Activated CD8-positive, alpha-beta T cell treated with anti-CD3 and anti-CD28 coated beads, Interleukin-2, amount 10 ng/mL, durations not matched to agents 7 days and 5 days (primary cell): ENCODE results near the gene SPG7. TPM values are rescaled to one million over a fixed set of nuclear protein-coding genes. Genes with fewer than 3 reads are reported as not detected.

ENCODE experiments used
- ATAC-seq: fragments of 150-1000 bp; cut with Tn5 transposase; one replicate; pipeline ENCODE4 v1.10.0; 2021; ENCODE audit warnings: moderate library complexity
- CTCF ChIA-PET: fragments of 350-600 bp; sonication (Branson Sonifier 250); formaldehyde crosslinking; loops from one replicate; lab custom pipeline; 2021; ENCODE audit warnings: antibody characterized with exemption; lab: Charles Lee
- POLR2A ChIA-PET: fragments of 350-600 bp; sonication (Branson Sonifier 250); formaldehyde crosslinking; loops from one replicate; lab custom pipeline; 2021; ENCODE audit warnings: antibody characterized with exemption; lab: Charles Lee
- DNase-seq: peaks from one replicate; pipeline ENCODE4 v3.0.0-alpha.2; 2020
- H3K27ac Mint-ChIP-seq: one replicate; pipeline ENCODE4 v1.8.0; 2021; ENCODE audit warnings: mild to moderate bottlenecking, mixed read lengths
- H3K27me3 Mint-ChIP-seq: one replicate; pipeline ENCODE4 v1.8.0; 2021; ENCODE audit warnings: low read depth, mixed read lengths
- H3K36me3 Mint-ChIP-seq: one replicate; pipeline ENCODE4 v1.8.0; 2021; ENCODE audit warnings: low read depth, mixed read lengths
- H3K4me1 Mint-ChIP-seq: one replicate; pipeline ENCODE4 v1.8.0; 2021; ENCODE audit warnings: low read depth, mixed read lengths
- H3K4me3 Mint-ChIP-seq: one replicate; pipeline ENCODE4 v1.8.0; 2021; ENCODE audit warnings: mild to moderate bottlenecking, mixed read lengths
- H3K9me3 Mint-ChIP-seq: one replicate; pipeline ENCODE4 v1.8.0; 2022; ENCODE audit warnings: mixed read lengths; ENCODE audit not compliant: insufficient read depth
- total RNA-seq, 2 experiments: library from RNA; stranded (reverse); gene quantifications; one replicate each; pipeline ENCODE4 v1.2.3, GENCODE V29; 2021

The SPG7 gene
- total RNA-seq, 2 experiments from 2014 or later, result 94.7 to 98.4 TPM

GRCh38 chr16:89519881-89520280 lies 11.7 kb downstream of the SPG7 start:
- DNase-seq, result no peak
- Mint-ChIP-seq H3K27me3 (no peaks in the 10 kb centered on the region), H3K4me1 (no peaks in the 10 kb centered on the region), H3K4me3 (no peak overlapping the region), H3K9me3 (no peaks in the 10 kb centered on the region), H3K27ac (no peak overlapping the region), H3K36me3 (peaks cover 47% of the 10 kb centered on the region)
- CTCF ChIA-PET, result no interaction called here
- no peak for ATAC-seq
- POLR2A ChIA-PET, result no interaction called here

- Mint-ChIP-seq H3K36me3 (peaks cover 59% of the 10 kb centered on the region), H3K27me3 (no peaks in the 10 kb centered on the region), H3K27ac (no peak overlapping the region), H3K9me3 (no peaks in the 10 kb centered on the region), H3K4me1 (no peaks in the 10 kb centered on the region), H3K4me3 (no peak overlapping the region)
- ChIA-PET POLR2A (no interaction called here), CTCF (no interaction called here)
- no peak for ATAC-seq
- no peak for DNase-seq
These were observed 14.1 kb downstream of the SPG7 start for GRCh38 chr16:89522287-89522686.

DNA sequence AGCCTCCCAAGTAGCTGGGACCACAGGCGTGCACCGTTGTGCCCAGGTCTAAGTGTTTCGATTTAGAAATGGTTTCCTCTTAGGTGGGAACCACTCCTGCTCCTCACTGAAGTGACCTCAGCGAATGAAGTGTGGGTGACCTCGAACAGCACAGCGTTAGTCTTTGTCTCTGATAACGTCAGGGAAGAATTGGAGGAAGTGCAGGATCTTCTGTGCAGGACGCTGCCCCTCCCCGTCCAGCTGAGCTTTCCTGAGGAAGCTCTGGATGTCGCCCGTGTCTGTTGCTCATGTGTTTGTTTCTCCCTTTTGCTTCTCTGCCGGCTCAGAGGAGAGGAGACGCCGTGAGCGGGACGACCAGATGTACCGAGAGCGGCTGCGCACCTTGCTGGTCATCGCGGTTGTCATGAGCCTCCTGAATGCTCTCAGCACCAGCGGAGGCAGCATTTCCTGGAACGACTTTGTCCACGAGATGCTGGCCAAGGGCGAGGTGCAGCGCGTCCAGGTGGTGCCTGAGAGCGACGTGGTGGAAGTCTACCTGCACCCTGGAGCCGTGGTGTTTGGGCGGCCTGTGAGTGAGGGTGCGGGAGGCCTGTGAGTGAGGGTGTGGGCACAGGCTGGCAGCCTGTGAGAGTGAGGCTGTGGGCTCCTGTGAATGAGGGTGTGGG lies 15.6 kb downstream of the SPG7 start:
- no peak overlapping the region for H3K27ac Mint-ChIP-seq
- no peaks in the 10 kb centered on the region for H3K27me3 Mint-ChIP-seq
- peaks cover 50% of the 10 kb centered on the region for H3K36me3 Mint-ChIP-seq
- ATAC-seq, result no peak
- no peaks in the 10 kb centered on the region for H3K9me3 Mint-ChIP-seq
- no peaks in the 10 kb centered on the region for H3K4me1 Mint-ChIP-seq
- no peak overlapping the region for H3K4me3 Mint-ChIP-seq
- POLR2A ChIA-PET, result no interaction called here
- DNase-seq, result no peak
- CTCF ChIA-PET, result no interaction called here

DNA sequence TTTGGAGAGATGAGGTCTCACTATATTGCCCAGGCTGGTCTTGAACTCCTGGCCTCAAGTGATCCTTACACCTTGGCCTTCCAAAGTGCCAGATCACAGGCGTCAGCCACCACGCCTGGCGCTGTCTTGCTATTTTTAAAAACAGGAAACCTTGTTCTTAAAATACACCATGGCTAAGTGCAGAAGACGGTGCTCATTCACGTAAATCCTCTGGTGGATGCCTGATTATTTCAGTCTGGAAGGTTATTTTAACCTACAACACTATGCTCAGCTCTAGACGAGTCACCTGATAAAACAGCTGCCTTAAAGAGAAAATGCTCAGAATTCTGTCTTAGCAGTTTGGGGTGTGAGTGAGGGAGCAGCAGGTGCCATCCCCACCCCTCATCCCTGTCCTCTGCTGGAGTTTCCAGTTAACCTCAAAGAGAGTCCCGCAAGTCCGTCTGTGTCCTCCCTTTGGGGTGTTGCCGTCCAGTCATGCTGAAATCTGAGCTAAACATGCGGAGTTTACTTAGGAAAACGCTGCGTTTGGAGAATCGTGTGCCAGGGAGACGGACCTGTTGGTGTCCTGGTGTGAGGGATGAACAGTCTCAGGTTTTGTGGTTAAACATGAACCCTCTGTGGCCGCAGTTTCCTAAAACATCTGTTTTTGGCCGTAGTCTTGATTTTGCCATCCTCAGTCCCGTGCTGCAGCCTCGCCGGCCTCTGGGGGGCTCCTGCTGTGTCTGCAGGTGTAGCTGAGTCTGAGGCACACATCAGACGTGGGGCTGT lies 17.1 kb downstream of the SPG7 start:
- Mint-ChIP-seq H3K4me3 (no peak overlapping the region), H3K4me1 (no peaks in the 10 kb centered on the region), H3K9me3 (no peaks in the 10 kb centered on the region), H3K27ac (no peak overlapping the region), H3K27me3 (no peaks in the 10 kb centered on the region), H3K36me3 (peaks cover 52% of the 10 kb centered on the region)
- CTCF ChIA-PET, result interaction anchor here (0.7 to 1.2 kb wide), 3 partner anchors 15 to 299 kb away, joined by 3 to 4 read pairs (median 3); partner anchors contain the start of gene SPG7
- no peak for ATAC-seq
- DNase-seq, result no peak
- POLR2A ChIA-PET, result no interaction called here

DNA sequence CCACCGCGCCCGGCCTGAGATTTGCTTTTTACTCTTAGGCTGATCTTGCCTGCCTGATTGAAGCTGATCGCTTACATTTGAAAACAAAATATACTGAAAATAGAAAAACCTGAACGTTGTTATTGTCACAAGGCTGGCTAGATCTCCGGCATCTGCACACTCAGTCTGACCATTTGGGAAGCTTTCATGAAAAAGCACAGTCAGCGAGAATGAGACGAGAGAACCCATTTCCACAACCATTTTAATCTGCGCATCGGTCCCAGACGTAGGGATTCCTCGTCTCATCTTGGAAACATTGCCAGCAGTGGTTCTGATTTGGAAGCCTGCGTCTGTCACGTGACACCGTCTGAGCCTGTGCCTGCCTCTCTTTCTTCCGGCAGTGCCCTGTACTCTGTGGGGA lies 20.9 kb downstream of the SPG7 start:
- H3K36me3 Mint-ChIP-seq, result peaks cover 56% of the 10 kb centered on the region
- H3K9me3 Mint-ChIP-seq, result no peaks in the 10 kb centered on the region
- ChIA-PET CTCF (no interaction called here), POLR2A (no interaction called here)
- peaks cover 8% of the 10 kb centered on the region for H3K4me1 Mint-ChIP-seq
- no peak overlapping the region for H3K27ac Mint-ChIP-seq
- H3K4me3 Mint-ChIP-seq, result no peak overlapping the region
- ATAC-seq, result no peak
- H3K27me3 Mint-ChIP-seq, result no peaks in the 10 kb centered on the region
- DNase-seq, result no peak

GRCh38 chr16:89530401-89531381 lies 22.5 kb downstream of the SPG7 start:
- no peak for ATAC-seq
- ChIA-PET POLR2A (no interaction called here), CTCF (interaction anchor here (1.0 kb wide), 1 partner anchor 22 kb away, joined by 3 read pairs; no protein-coding TSS in a partner anchor)
- Mint-ChIP-seq H3K9me3 (no peaks in the 10 kb centered on the region), H3K4me1 (peaks cover 22% of the 10 kb centered on the region), H3K27me3 (no peaks in the 10 kb centered on the region), H3K36me3 (peaks cover 58% of the 10 kb centered on the region), H3K27ac (no peak overlapping the region), H3K4me3 (no peak overlapping the region)
- no peak for DNase-seq

- DNase-seq (no peak), ATAC-seq (no peak)
- Mint-ChIP-seq H3K36me3 (peaks cover 50% of the 10 kb centered on the region), H3K4me3 (no peak overlapping the region), H3K4me1 (peaks cover 22% of the 10 kb centered on the region), H3K9me3 (no peaks in the 10 kb centered on the region), H3K27me3 (no peaks in the 10 kb centered on the region), H3K27ac (no peak overlapping the region)
- ChIA-PET POLR2A (no interaction called here), CTCF (interaction anchor here (1.0 kb wide), 1 partner anchor 23 kb away, joined by 3 read pairs; no protein-coding TSS in a partner anchor)
These were observed 23.8 kb downstream of the SPG7 start for GRCh38 chr16:89531821-89532526.

DNA sequence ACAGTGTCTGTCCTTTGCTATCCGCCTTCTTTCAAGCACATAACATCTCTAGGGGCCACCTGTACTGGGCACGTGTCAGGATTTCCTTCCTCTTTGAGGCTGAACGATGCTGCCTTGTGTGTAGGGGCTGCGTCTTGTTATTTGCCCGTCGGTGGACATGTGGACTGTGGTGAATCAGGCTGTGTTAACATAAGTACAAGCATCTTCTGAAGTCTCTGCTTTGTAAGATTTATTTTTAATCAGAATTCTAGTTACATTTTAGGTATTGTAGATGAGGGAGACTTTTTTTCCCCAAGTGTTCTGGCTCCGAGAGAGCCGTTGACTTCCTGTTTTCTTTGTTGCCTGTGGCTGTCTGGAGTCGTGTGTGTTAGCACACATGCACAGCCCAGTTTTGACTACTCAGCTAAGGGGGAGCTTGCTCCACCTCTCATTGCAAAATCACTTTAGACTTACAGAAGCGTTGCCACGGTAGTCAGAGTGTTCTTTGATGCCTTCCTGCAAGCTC lies 26.1 kb downstream of the SPG7 start:
- Mint-ChIP-seq H3K27me3 (no peaks in the 10 kb centered on the region), H3K4me3 (no peak overlapping the region), H3K36me3 (peaks cover 43% of the 10 kb centered on the region), H3K4me1 (peaks cover 22% of the 10 kb centered on the region), H3K27ac (peak overlapping the region; percentile 82), H3K9me3 (no peaks in the 10 kb centered on the region)
- ATAC-seq (peak; percentile 87), DNase-seq (peak; percentile 63)
- ChIA-PET POLR2A (interaction anchor here (1.0 kb wide), 1 partner anchor 15 kb away, joined by 7 read pairs; no protein-coding TSS in a partner anchor), CTCF (interaction anchor here (0.9 to 1.5 kb wide), 2 partner anchors 15 to 23 kb away, joined by 4 to 8 read pairs; no protein-coding TSS in a partner anchor)

- Mint-ChIP-seq H3K36me3 (peaks cover 39% of the 10 kb centered on the region), H3K27me3 (no peaks in the 10 kb centered on the region), H3K4me1 (peaks cover 22% of the 10 kb centered on the region), H3K4me3 (no peak overlapping the region), H3K27ac (peak overlapping the region; percentile 63), H3K9me3 (no peaks in the 10 kb centered on the region)
- DNase-seq, result no peak
- POLR2A ChIA-PET, result no interaction called here
- CTCF ChIA-PET, result no interaction called here
- ATAC-seq, result no peak
These were observed 28.2 kb downstream of the SPG7 start for GRCh38 chr16:89536371-89536770.

- Mint-ChIP-seq H3K36me3 (peaks cover 36% of the 10 kb centered on the region), H3K9me3 (no peaks in the 10 kb centered on the region), H3K27me3 (no peaks in the 10 kb centered on the region), H3K4me3 (no peak overlapping the region), H3K4me1 (peaks cover 22% of the 10 kb centered on the region), H3K27ac (no peak overlapping the region)
- no peak for DNase-seq
- ChIA-PET CTCF (no interaction called here), POLR2A (interaction anchor here (1.0 kb wide), 2 partner anchors 12 to 53 kb away, joined by 3 read pairs; no protein-coding TSS in a partner anchor)
- ATAC-seq, result no peak
These were observed 28.8 kb downstream of the SPG7 start for GRCh38 chr16:89536886-89537548.
